Epithelial cell of proximal tubule (primary cell): Measurements from ENCODE around the gene HELZ. TPM values are rescaled to one million over a fixed set of nuclear protein-coding genes. Genes with fewer than 3 reads are reported as not detected.
"Not testable (repeated sequence)": the region's sequence is repeated elsewhere in the genome, so short reads cannot be mapped to it uniquely, and the experiment has no call there.

ENCODE experiments used
- DNase-seq: peaks from one replicate; pipeline ENCODE4 v3.0.0-alpha.2; 2011; ENCODE audit warnings: low read depth
- H3K4me3 ChIP-seq: 2 replicates; pipeline ENCODE4 v1.5.1; 2011; ENCODE audit warnings: low read depth, mild to moderate bottlenecking, low read length
- CTCF ChIP-seq: conservative IDR thresholded peaks from 2 replicates; pipeline ENCODE4 v1.5.1; 2012; ENCODE audit warnings: low read depth, mild to moderate bottlenecking, low read length
- total RNA-seq: library from RNA; depleted of rRNA; stranded (reverse); fragments of >200 nt; gene quantifications from 2 replicates; pipeline ENCODE4 v1.2.3, GENCODE V29; 2015

The HELZ gene
- total RNA-seq, 1 donor from 2014 or later: 31.1 TPM

GRCh38 chr17:67262435-67263117 is 17.6 kb upstream of the HELZ start:
- DNase-seq: no peak
- no peak for TF ChIP-seq CTCF
- no peak overlapping the region for H3K4me3 ChIP-seq

GRCh38 chr17:67260170-67260987 is 15.4 kb upstream of the HELZ start:
- no peak for TF ChIP-seq CTCF
- no peak for DNase-seq
- no peak overlapping the region for H3K4me3 ChIP-seq

- no peak for DNase-seq
- TF ChIP-seq CTCF: no peak
- H3K4me3 ChIP-seq: no peak overlapping the region
These were observed 13.9 kb upstream of the HELZ start for GRCh38 chr17:67258821-67259468.

GRCh38 chr17:67256075-67256732 is 11.2 kb upstream of the HELZ start:
- no peak for DNase-seq
- no peak overlapping the region for H3K4me3 ChIP-seq
- TF ChIP-seq CTCF: no peak

- no peak overlapping the region for H3K4me3 ChIP-seq
- no peak for DNase-seq
- no peak for TF ChIP-seq CTCF
These were observed 8.4 kb upstream of the HELZ start for GRCh38 chr17:67253384-67253783.

GRCh38 chr17:67251586-67251985 is 6.6 kb upstream of the HELZ start:
- not testable (repeated sequence) for DNase-seq, H3K4me3 ChIP-seq

GRCh38 chr17:67248291-67248690 is 3.3 kb upstream of the HELZ start:
- TF ChIP-seq CTCF: no peak
- DNase-seq: no peak
- H3K4me3 ChIP-seq: no peak overlapping the region
